GM18505 (cell line): ENCODE results near the gene GPS1.

Experiments
- ATAC-seq: cut with Tn5 transposase; IDR thresholded peaks from one replicate; pipeline ENCODE4 v1.9.1; 2021; ENCODE audit not compliant: unreplicated experiment
- POLR2A ChIP-seq: IDR thresholded peaks from 4 replicates; pipeline ENCODE4 v1.6.1; 2011; ENCODE audit warnings: borderline replicate concordance; ENCODE audit not compliant: insufficient read depth, insufficient read length; ENCODE audit errors: extremely low read depth

GPS1 gene

DNA sequence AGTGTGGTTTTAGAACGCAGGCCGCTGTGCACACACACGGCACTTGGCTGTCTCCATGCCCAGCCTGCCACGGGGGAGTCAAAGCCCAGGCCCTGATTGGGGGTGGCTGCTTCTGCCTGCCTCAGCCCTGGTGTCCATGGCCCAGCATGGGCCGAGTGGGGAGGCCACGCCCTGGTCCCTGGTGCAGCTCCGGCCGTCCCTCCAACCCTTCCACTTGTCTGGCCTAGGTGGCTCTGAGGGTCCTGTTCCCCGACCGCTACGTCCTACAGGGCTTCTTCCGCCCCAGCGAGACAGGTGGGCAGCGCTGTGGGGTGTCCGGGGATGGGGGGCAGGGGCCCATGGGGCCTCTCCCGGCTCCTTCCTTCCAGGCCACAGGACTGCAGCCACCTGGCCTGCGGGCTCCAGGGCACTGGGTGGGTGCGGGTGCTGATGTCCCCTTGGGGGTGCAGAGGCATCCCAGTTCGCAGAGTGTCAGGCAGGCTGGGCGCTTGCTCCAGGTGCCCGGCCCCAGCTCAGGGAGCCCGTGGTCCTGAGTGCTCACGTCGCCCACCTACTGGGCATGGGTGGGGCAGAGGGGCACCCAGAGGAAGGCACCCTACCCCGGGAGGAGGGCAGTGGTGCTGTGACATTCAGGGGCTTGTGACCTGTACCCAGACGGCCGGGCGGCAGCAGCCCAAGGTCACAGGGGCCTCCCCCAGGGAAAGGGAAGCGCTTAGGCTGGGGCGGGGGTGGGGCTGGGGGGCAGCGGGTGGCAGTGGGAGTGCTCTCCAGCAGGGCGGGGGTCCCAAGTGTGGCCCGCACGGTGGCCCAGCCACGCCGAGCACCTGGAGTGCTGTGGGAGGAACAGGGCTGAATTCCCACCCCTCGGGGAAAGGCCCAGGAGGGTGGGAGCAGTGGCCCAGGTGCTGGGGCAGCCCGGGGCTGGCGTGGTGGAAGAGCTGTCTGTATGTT is 40.8 kb upstream of the GPS1 start:
- ATAC-seq, result no peak

DNA sequence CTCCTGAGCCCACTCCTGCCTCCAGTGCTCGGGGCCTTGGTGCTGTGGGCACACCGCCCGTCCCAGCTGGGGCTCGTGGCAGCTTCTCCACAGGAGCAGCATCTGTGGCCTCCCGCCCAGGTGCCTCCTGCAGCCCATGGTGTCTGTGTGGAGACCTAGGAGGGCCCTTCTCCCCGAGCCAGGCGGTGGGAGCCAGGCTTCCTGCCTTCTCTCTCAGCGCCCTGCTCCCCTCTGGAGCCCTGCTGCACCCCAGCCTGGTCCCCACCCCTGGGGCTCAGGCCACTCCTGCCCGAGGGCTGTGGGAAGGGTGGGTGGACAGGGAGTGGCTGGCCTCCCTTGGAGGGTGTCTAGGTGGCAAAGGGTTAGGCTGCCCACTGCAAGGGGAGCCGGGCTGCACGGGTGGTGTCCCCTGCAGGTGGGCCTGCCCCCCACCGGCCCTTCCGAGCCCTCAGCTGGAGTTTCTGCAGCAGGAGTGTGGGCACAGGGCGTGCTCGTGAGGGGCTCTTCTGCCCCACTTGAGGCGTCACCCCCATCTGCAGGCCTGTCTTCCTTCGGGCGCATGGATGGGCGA is 40.0 kb upstream of the GPS1 start:
- no peak for TF ChIP-seq POLR2A
- ATAC-seq, result no peak

More for the DNA sequence above, 40.8 kb upstream of the GPS1 start:
- no peak for TF ChIP-seq POLR2A

DNA sequence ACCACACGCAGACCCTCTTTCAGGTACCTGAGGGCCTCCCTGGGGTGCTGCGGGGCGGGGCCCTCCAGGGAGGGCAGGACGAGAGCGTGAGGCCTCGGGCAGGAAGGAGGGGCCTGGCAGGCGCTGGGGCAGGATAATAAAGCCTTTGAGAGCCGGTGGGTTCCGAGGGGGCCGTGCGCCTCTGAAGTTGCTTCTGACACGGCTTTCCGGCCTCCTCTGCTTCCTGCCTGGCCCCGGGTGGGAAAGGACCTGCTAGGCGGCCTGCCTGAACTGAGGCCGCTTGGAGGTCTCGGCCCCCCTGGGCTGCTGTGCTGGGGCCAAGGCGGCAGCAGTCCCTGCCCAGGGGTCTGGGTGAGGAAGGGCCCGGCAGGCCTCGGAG is 39.4 kb upstream of the GPS1 start:
- ATAC-seq, result no peak

DNA sequence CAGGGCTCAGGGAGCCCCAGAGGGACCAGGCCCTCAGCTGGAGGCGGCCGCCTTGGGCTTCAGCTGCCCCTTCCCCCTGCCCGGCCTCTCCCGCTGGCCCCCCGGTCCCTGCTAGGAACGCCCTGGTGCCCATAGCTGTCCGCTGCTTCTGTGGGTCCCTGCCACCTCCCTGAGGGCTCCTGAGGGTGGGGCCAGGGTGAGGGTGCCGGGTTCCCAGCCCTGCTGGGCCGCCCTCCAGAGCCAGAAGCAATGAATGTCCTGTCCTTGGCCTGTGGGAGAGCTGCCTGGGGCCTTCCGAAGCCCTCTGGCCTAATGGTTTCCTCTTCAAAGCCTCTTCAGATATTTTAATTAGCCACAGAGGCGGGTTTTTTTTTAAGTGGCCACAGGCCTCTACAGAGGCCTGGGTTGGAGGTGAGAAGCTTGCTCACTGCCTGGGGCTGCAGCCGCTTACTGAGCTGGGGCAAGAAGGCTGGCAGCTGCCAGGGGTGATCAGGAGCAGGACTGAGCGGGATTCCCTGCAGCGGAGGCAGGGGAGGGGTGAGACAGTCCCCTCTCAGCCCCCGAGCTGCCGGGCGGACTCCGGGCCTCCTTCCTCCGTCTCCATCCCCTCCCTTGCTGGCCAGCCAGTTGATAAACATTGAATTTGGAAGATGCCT is 38.9 kb upstream of the GPS1 start:
- no peak for TF ChIP-seq POLR2A
- no peak for ATAC-seq

More for the DNA sequence above, 39.4 kb upstream of the GPS1 start:
- TF ChIP-seq POLR2A, result no peak

DNA sequence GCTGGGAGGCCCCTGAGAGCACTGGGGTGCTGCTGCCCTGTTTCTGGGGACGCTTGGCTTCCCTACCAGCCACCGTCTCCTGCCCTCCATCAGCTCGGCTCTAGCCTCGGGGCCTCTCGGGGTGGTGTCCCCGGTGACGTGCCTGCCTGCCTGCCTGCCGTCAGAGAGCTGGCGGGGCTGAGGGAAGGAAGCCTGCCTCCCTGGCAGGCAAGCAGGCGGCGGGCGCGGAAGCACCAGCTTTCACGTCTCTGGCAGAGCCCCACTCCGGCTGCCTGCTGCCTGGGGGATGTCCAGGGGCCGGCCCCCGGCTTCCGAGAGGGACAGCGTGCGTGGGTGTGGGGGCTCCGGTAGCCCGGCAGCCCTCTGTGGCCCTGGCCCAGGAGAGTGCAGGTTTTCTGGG is 38.4 kb upstream of the GPS1 start:
- TF ChIP-seq POLR2A, result no peak

DNA sequence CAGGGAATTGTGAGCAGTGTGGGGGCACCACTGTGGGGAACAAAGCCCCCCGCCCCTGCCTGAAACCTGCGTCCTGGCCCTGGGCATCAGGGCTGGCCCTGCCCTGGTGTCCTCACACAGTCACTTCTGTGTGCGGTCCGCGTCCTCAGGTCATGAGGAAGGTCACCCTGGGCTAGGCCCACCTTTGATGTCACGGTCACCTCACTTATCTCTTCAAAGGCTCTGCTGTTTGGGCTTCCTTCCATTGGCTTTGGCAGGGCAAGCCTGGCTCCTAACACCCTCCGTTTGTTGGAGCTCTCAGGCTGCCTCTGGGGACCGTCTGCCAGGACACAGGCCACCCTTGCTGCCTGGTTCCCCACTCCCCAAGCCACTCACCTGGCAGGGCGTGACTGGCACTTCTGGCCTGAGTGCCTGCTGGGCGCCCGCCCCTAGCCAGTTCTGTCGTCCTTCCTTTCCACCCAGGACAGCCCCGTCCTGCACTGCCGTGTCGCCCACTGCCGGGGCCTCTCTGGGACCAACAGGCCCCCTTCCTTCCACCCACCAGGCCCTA is 37.9 kb upstream of the GPS1 start:
- no peak for ATAC-seq
- TF ChIP-seq POLR2A, result no peak

More for the DNA sequence above, 38.4 kb upstream of the GPS1 start:
- ATAC-seq, result no peak

DNA sequence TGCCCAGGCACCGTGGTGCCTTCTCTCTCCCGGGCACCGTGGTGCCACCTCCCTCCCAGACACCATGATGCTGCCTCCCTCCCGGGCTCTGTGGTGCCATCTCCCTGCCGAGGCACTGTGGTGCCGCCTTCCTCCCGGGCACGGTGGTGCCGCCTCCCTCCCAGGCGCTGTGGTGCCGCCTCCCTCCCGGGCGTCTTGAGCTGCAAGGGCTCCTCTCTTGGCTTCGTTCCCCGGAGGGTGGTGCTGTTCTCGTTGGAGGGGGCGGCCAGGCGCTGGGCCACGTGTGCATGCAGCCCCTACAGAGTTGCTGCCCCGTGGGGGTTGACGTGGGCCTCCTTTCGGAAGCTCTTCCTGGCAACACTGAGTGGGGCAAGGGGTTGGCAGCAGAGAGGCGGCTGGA is 37.3 kb upstream of the GPS1 start:
- TF ChIP-seq POLR2A, result no peak
- no peak for ATAC-seq

DNA sequence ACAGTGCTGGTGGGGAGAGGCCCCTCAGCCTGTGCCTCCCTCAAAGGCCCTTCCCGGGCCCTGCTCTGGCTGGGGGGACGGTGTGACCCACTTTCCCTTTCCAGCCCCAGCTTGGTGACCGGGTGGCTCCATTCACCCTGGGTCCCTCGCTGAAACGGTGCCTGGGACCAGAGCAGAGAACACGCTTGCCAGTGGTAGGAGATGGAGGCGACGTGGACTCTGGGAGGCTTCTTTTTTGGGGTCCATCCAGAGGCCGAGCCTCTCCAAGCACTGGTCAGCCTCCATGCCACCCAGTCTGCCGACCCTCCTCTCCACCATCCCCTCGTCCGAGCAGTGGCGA is 36.8 kb upstream of the GPS1 start:
- ATAC-seq, result no peak
- no peak for TF ChIP-seq POLR2A

DNA sequence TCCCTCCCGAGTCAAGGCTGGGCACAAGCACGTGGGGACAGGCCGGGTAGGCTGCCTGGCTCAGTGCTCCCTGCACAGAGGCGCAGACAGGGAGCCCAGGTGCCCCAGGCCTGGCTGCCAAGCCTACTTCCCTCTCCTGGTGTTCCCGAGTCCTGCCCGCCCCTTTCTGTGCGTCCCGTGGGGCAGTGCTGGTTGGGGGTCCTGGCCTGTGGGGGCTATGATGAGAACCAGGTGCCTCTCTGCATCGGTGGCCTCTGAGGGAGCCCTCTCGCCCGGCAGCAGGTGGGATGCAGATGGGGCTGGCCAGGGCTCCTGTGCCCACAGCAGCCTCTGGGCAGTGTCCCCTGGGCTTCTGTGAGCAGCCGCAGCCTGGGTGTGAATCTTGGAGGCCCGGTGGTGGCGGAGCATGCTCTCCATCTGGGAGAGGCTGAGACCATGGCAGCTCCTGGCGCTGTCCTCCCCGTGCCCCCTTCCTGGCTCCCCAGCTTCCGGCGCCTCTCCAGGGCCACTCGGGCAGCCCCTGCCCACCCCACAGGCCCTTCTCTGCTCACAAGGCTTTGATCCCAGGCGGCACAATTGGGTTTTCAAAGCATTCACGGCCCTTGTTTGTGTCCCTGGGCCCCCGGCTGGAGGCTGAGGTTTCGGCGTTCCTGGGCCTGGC is 36.3 kb upstream of the GPS1 start:
- ATAC-seq, result no peak
- TF ChIP-seq POLR2A, result no peak

DNA sequence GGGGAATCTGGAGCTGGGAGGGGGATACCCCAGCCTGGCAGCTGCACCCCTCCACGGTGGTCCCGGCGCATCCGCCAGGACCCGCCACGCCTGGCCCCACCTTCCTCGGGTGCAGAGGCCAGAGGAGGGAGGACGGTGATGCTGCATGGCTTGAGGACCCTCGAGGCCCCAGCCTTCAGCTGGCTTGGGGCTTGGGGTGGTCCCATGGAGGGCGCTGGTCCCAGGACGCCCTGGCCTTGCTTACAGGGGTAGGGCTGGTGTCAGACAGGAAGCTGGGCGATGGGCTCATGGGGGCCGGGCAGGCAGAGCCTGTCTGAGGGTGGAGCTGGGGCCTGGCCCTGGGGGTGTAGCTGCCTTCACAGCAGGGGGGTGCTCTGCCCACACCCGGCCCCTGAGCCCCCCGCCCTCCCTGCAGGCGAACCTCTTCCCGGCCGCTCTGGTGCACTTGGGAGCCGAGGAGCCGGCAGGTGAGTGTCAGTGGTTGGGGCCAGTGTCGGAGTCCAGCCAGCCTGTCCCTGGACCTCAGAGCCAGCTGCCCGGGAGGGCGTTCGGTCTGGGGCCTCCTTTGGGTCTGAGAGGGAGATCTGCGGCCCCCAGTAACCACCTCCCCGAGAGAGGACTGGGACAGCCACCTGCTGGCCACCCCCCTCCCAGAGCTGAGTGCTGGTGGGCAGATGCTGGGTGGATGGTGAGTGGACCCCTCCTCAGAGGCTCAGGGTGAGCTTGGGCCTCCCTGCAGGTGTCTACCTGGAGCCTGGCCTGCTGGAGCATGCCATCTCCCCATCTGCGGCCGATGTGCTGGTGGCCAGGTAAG is 35.4 kb upstream of the GPS1 start:
- no peak for TF ChIP-seq POLR2A
- ATAC-seq, result no peak

DNA sequence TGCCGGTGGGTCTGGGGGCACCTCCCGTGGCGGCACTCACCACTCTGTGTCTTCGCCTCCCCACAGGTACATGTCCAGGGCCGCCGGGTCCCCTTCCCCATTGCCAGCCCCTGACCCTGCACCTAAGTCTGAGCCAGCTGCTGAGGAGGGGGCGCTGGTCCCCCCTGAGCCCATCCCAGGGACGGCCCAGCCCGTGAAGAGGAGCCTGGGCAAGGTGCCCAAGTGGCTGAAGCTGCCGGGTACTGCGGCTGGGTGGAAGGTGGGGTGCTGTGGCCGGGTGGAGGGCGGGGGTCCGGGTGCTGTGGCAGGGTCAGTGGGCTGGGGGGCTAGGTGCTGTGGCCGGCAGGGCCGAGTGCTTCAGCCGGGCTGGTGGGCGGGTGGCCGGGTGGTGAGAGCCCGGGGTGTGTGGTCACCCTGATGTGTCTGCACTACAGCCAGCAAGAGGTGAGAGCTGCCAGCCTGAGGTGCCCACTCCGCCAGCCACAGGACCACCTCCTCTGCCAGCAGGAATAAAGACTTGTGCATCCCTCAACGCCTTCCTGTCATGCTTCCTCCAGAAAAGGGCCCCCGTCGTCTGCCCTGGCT is 34.7 kb upstream of the GPS1 start:
- TF ChIP-seq POLR2A, result no peak
- no peak for ATAC-seq

DNA sequence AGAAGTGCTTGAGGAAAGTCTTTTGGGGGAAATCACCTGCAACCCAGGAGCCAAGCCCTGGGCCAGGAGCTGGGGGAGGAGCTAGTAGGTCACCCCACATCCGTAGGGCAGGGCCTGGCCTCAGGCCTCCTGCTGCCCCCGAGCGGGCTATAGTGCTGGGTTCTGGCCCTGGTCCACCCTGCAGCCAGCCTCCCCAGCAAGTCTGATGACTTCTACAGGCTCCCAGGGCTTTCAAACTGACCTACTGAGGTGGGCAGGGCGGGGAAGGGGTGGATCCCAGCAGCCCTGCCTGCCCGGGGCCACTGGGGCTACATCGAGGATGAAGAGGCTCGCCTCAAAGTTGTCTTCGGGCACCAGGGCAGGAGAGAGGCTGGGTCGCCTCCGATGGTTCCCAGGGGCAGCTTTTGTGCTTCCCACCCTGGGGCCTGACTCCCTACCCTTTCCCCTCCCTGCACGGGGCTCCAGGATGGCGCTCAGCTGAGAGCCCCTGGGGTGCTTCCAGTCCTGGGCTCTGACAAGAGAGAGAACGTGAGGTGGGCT is 34.0 kb upstream of the GPS1 start:
- no peak for TF ChIP-seq POLR2A
- ATAC-seq, result no peak
